Hepatocyte (in vitro differentiated cells): ENCODE data around the gene MSH3. TPM values are rescaled to one million over a fixed set of nuclear protein-coding genes. Genes with fewer than 3 reads are reported as not detected.

ENCODE experiments used
- DNase-seq: peaks from one replicate; pipeline ENCODE4 v3.0.0-alpha.2; 2016; ENCODE audit warnings: low spot score
- H2AFZ ChIP-seq: fragments of 200-600 bp; sonication (generic); 2 replicates; pipeline ENCODE4 v1.6.0; 2016; ENCODE audit warnings: antibody characterized with exemption, mild to moderate bottlenecking
- H3K27ac ChIP-seq: fragments of 200-600 bp; sonication (generic); 2 replicates; pipeline ENCODE4 v1.5.1; 2016; ENCODE audit warnings: mild to moderate bottlenecking
- H3K27me3 ChIP-seq: fragments of 200-600 bp; sonication (generic); 2 replicates; pipeline ENCODE4 v1.6.1; 2016
- H3K36me3 ChIP-seq: fragments of 200-600 bp; sonication (generic); replicated peaks from 2 replicates; pipeline ENCODE4 v1.5.1; 2016; ENCODE audit warnings: low read depth; ENCODE audit not compliant: insufficient read depth
- H3K4me1 ChIP-seq: fragments of 200-600 bp; sonication (generic); 2 replicates; pipeline ENCODE4 v1.5.1; 2016; ENCODE audit warnings: mild to moderate bottlenecking, moderate library complexity; ENCODE audit not compliant: insufficient read depth
- H3K4me2 ChIP-seq: fragments of 200-600 bp; sonication (generic); 2 replicates; pipeline ENCODE4 v1.6.0; 2016
- H3K4me3 ChIP-seq: fragments of 200-600 bp; sonication (generic); 2 replicates; pipeline ENCODE4 v1.5.1; 2016; ENCODE audit warnings: mild to moderate bottlenecking
- H3K79me2 ChIP-seq: fragments of 200-600 bp; sonication (generic); 2 replicates; pipeline ENCODE4 v1.6.0; 2017; ENCODE audit warnings: mild to moderate bottlenecking
- H3K9me2 ChIP-seq: fragments of 200-600 bp; sonication (generic); replicated peaks from 2 replicates; pipeline ENCODE4 v1.6.0; 2017; ENCODE audit warnings: mild to moderate bottlenecking; ENCODE audit not compliant: insufficient read depth
- H3K9me3 ChIP-seq: fragments of 200-600 bp; sonication (generic); 2 replicates; pipeline ENCODE4 v1.5.1; 2016; ENCODE audit warnings: low read depth, mild to moderate bottlenecking
- H4K20me1 ChIP-seq: fragments of 200-600 bp; sonication (generic); 2 replicates; pipeline ENCODE4 v1.6.0; 2016; ENCODE audit warnings: mild to moderate bottlenecking; ENCODE audit not compliant: insufficient read depth, poor library complexity, severe bottlenecking
- CTCF ChIP-seq: fragments of 200-600 bp; sonication (generic); IDR thresholded peaks from 2 replicates; pipeline ENCODE4 v1.5.1; 2016; ENCODE audit warnings: antibody characterized with exemption, mild to moderate bottlenecking; ENCODE audit not compliant: poor library complexity
- EZH2 ChIP-seq: fragments of 200-600 bp; sonication (generic); IDR thresholded peaks from 2 replicates; pipeline ENCODE4 v1.6.1; 2016; ENCODE audit warnings: antibody characterized with exemption, mild to moderate bottlenecking, borderline replicate concordance
- EZH2phosphoT487 ChIP-seq: fragments of 200-600 bp; sonication (generic); IDR thresholded peaks from one replicate; pipeline ENCODE4 v1.6.1; 2018; ENCODE audit warnings: antibody characterized with exemption, mild to moderate bottlenecking, low read depth, moderate library complexity; ENCODE audit not compliant: unreplicated experiment, severe bottlenecking
- WGBS: methylation state at CpG from one replicate; pipeline ENCODE4 v1.1.6; 2016; ENCODE audit warnings: low lambda C conversion rate; ENCODE audit errors: missing lambda C conversion rate; 5-methylcytosine and 5-hydroxymethylcytosine counted together
- polyA plus RNA-seq: library from polyadenylated mRNA; unstranded; fragments of >200 nt; fragmentation: Nextera tagmentation; extraction: Ambion mirVana; gene quantifications from 2 replicates; pipeline ENCODE4 v1.2.1, GENCODE V29; 2016
- total RNA-seq: library from RNA; depleted of rRNA; stranded (reverse); fragments of >200 nt; gene quantifications from 2 replicates; pipeline ENCODE4 v1.2.3, GENCODE V29; 2014

Gene MSH3
- total and polyA plus RNA-seq, 2 experiments from 2014 or later, result 8.1 to 13.2 TPM

DNA sequence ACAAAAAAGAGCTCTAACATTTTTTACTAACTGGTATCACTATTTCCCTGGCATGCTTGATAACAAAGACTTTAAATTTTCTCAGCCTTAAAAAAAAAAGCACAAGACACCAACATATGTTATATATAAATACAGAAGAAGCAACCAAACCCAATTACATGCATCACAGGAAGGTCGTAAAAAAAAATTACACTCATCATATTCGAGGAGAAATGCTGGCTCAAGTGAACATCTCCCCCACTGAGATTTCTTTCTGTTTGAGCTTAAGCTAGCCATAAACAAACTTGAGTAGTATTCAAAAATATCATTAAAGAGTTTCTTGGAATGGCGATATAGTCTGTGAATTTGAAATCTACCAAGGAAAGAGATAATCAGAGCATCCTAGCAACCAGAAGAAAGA is 7.5 kb upstream of the MSH3 start:
- Histone ChIP-seq H3K79me2 (no peaks in the 10 kb centered on the region), H2AFZ (no peak overlapping the region), H3K4me3 (no peak overlapping the region), H3K9me2 (no peaks in the 10 kb centered on the region), H3K27me3 (no peaks in the 10 kb centered on the region), H3K36me3 (no peaks in the 10 kb centered on the region), H3K4me1 (no peaks in the 10 kb centered on the region), H4K20me1 (no peaks in the 10 kb centered on the region), H3K4me2 (no peak overlapping the region), H3K27ac (no peak overlapping the region), H3K9me3 (no peaks in the 10 kb centered on the region)
- no peak for TF ChIP-seq CTCF
- no peak for TF ChIP-seq EZH2
- no peak for TF ChIP-seq EZH2phosphoT487
- 66% methylated on average over 3 of the region's 3 CpGs for WGBS
- DNase-seq, result no peak

DNA sequence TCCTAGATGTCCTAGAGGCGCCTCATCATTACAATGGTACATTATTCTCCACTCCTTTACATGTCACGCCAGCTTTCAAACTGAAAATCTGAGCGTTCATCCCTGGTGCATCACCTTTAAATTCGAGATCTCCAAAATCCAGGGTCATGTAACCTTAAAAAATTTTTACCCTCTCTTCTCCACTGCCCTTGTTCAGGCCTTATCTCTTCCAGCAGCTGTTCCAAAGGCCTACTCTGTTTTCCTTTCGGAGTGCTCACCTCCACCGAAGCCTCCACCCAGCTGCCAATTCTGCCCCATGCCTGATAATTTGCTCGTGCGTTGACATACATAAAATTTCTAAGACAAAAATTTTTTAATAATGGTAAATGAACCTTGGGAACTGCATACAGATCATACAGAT is 950 bp upstream of the MSH3 start:
- Histone ChIP-seq H3K36me3 (no peaks in the 10 kb centered on the region), H3K4me1 (peaks cover 14% of the 10 kb centered on the region), H3K9me3 (no peaks in the 10 kb centered on the region), H3K27me3 (no peaks in the 10 kb centered on the region), H3K4me2 (peak overlapping the region; percentile 81), H3K79me2 (peaks cover 34% of the 10 kb centered on the region), H3K27ac (peak overlapping the region; percentile 50), H3K4me3 (peak overlapping the region; percentile 62), H2AFZ (no peak overlapping the region), H3K9me2 (no peaks in the 10 kb centered on the region), H4K20me1 (peaks cover 15% of the 10 kb centered on the region)
- 45% methylated on average over 8 of the region's 8 CpGs for WGBS
- no peak for TF ChIP-seq EZH2phosphoT487
- TF ChIP-seq EZH2, result no peak
- no peak for TF ChIP-seq CTCF
- DNase-seq, result no peak

DNA sequence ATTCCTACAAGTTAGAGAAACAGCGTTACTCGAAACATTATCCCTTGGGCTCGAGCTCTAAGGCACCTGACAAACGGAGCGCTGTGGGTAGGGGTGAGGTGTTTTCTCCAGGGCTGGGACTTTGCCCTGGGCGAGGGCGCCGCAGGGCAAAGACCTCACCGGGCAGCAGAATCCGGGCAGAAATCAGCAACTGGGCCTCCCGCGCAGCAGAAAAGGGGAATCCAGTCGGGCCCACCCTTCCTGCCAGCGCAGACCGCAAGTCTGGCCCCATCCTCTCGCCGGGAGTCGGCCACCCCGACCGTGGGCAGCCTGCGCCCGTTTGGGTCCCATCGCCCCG is 430 bp upstream of the MSH3 start:
- H3K27ac ChIP-seq, result peak overlapping the region; percentile 50
- H2AFZ ChIP-seq, result peak overlapping the region; percentile 25
- H3K36me3 ChIP-seq, result no peaks in the 10 kb centered on the region
- H3K4me3 ChIP-seq, result peak overlapping the region; percentile 62
- WGBS, result 0% methylated on average over 19 of the region's 24 CpGs
- TF ChIP-seq EZH2phosphoT487, result no peak
- no peak for TF ChIP-seq EZH2
- no peak for TF ChIP-seq CTCF
- peak overlapping the region; percentile 81 for H3K4me2 ChIP-seq
- peaks cover 34% of the 10 kb centered on the region for H3K79me2 ChIP-seq
- peaks cover 14% of the 10 kb centered on the region for H3K4me1 ChIP-seq
- H4K20me1 ChIP-seq, result peaks cover 15% of the 10 kb centered on the region
- DNase-seq, result peak; percentile 49
- no peaks in the 10 kb centered on the region for H3K27me3 ChIP-seq
- no peaks in the 10 kb centered on the region for H3K9me2 ChIP-seq
- no peaks in the 10 kb centered on the region for H3K9me3 ChIP-seq

DNA sequence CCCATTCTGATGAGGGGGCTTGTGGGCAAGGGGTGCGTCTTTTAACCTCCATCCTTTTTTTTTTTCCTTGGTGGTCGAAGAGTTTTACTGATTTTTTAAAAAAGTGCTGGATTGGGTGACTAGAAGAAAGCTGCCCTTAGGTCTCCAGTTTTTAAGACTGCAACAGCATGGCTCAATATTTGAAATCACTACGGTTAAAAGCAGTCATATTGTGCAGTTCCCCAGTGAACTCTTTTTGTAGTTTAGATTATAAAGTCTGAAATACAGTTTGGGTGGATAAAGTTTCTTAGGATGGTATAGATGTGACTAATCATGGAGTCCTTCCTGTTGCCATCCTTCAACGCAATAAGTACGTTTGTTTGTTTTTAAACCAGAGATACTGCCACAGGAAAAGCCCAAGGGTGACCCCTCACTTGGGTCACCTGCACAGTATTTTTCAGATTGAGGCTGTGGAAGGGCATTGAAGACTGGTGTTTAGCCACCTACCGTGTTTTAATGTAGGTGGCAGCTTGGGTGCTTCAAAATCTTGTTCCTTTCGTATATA is 851 bp downstream of the MSH3 start:
- Histone ChIP-seq H2AFZ (peak overlapping the region; percentile 61), H3K4me3 (peak overlapping the region; percentile 8), H3K36me3 (no peaks in the 10 kb centered on the region), H3K4me1 (peaks cover 14% of the 10 kb centered on the region), H3K79me2 (peaks cover 34% of the 10 kb centered on the region), H4K20me1 (peaks cover 15% of the 10 kb centered on the region), H3K4me2 (peak overlapping the region; percentile 81), H3K9me2 (no peaks in the 10 kb centered on the region), H3K9me3 (no peaks in the 10 kb centered on the region), H3K27ac (peak overlapping the region; percentile 99), H3K27me3 (no peaks in the 10 kb centered on the region)
- TF ChIP-seq EZH2, result no peak
- no peak for TF ChIP-seq EZH2phosphoT487
- TF ChIP-seq CTCF, result no peak
- WGBS, result 37% methylated on average over 7 of the region's 7 CpGs
- DNase-seq, result no peak
